IMR-90 (cell line): ENCODE results near the gene TRIM26. TPM values are rescaled to one million over a fixed set of nuclear protein-coding genes. Genes with fewer than 3 reads are reported as not detected.

Source experiments
- ATAC-seq: fragments of 200-7000 bp; cut with Tn5 transposase; 2 replicates; pipeline ENCODE4 v1.9.1; 2020; ENCODE audit warnings: low read depth, mild to moderate bottlenecking, moderate library complexity
- BruUV-seq: library from RNA; stranded (reverse); fragments of 400-500 nt; replicated peaks from 2 replicates; lab custom pipeline; 2021; lab: Mats Ljungman, UMichigan
- CTCF ChIA-PET: fragments of 300-600 bp; formaldehyde crosslinking; extraction: SDS; loops from one replicate; lab custom pipeline; 2021; ENCODE audit warnings: antibody characterized with exemption; lab: Yijun Ruan, JAX
- POLR2A ChIA-PET: fragments of 300-600 bp; sonication (Branson Sonifier 250); formaldehyde crosslinking; loops from one replicate; lab custom pipeline; 2022; ENCODE audit warnings: antibody characterized with exemption; ENCODE audit not compliant: unreplicated experiment; lab: Charles Lee
- DNase-seq: peaks from one replicate; pipeline ENCODE4 v3.0.0; 2013
- H2AFZ ChIP-seq: replicated peaks from 2 replicates; pipeline ENCODE3; 2013; ENCODE audit warnings: low read length, mild to moderate bottlenecking; ENCODE audit not compliant: poor library complexity
- H2AK5ac ChIP-seq: 2 replicates; pipeline ENCODE4 v1.6.1; 2013; ENCODE audit warnings: low read depth, low read length, inconsistent platforms
- H2AK9ac ChIP-seq: replicated peaks from 2 replicates; pipeline ENCODE3; 2013; ENCODE audit warnings: mild to moderate bottlenecking, low read depth, low read length, moderate library complexity; ENCODE audit not compliant: poor library complexity
- H2BK120ac ChIP-seq: 2 replicates; pipeline ENCODE4 v1.6.1; 2013; ENCODE audit warnings: low read depth, low read length, inconsistent platforms
- H2BK15ac ChIP-seq: 3 replicates; pipeline ENCODE4 v1.6.1; 2013; ENCODE audit warnings: low read depth, low read length, inconsistent platforms
- H2BK20ac ChIP-seq: 2 replicates; pipeline ENCODE4 v1.6.1; 2013; ENCODE audit warnings: low read depth, mild to moderate bottlenecking, inconsistent platforms, low read length, moderate library complexity
- H2BK5ac ChIP-seq: 2 replicates; pipeline ENCODE4 v1.6.1; 2013; ENCODE audit warnings: mild to moderate bottlenecking, low read depth, low read length, inconsistent platforms; ENCODE audit not compliant: poor library complexity, severe bottlenecking
- H3K14ac ChIP-seq: replicated peaks from 2 replicates; pipeline ENCODE4 v1.6.1; 2013; ENCODE audit warnings: low read depth, low read length, inconsistent platforms
- H3K18ac ChIP-seq: 2 replicates; pipeline ENCODE4 v1.6.1; 2013; ENCODE audit warnings: low read depth, low read length, control low read depth
- H3K23ac ChIP-seq: 2 replicates; pipeline ENCODE4 v1.6.1; 2013; ENCODE audit warnings: low read depth, low read length, inconsistent platforms
- H3K27ac ChIP-seq: 2 replicates; pipeline ENCODE4 v1.5.1; 2013; ENCODE audit warnings: mild to moderate bottlenecking, control low read depth, low read length; ENCODE audit not compliant: insufficient read depth
- H3K27me3 ChIP-seq: 2 replicates; pipeline ENCODE4 v1.6.1; 2013; ENCODE audit warnings: low read length; ENCODE audit not compliant: control insufficient read depth, insufficient read depth
- H3K36me3 ChIP-seq: 2 replicates; pipeline ENCODE4 v1.6.1; 2013; ENCODE audit warnings: low read length, mixed read lengths; ENCODE audit not compliant: control insufficient read depth, insufficient read depth
- H3K4ac ChIP-seq: 2 replicates; pipeline ENCODE4 v1.6.1; 2013; ENCODE audit warnings: low read depth, low read length, inconsistent platforms
- H3K4me1 ChIP-seq: 2 replicates; pipeline ENCODE4 v1.6.1; 2013; ENCODE audit warnings: low read length, mixed read lengths; ENCODE audit not compliant: control insufficient read depth, insufficient read depth
- H3K4me2 ChIP-seq: 2 replicates; pipeline ENCODE4 v1.6.1; 2013; ENCODE audit warnings: low read depth, mild to moderate bottlenecking, control low read depth, low read length, moderate library complexity
- H3K4me3 ChIP-seq: 2 replicates; pipeline ENCODE4 v1.5.1; 2013; ENCODE audit warnings: low read depth, mild to moderate bottlenecking, control low read depth, low read length, moderate library complexity; ENCODE audit not compliant: insufficient read depth
- H3K56ac ChIP-seq: 2 replicates; pipeline ENCODE4 v1.6.1; 2013; ENCODE audit warnings: low read length, inconsistent platforms; ENCODE audit not compliant: insufficient read depth; ENCODE audit errors: extremely low read depth
- H3K79me1 ChIP-seq, 2 experiments: 2 replicates each; pipeline ENCODE4 v1.6.1; 2013; ENCODE audit warnings: low read length in 2 of 2, inconsistent platforms in 1 of 2, low read depth in 1 of 2
- H3K9ac ChIP-seq: 2 replicates; pipeline ENCODE4 v1.6.1; 2013; ENCODE audit warnings: low read depth, low read length, control low read depth
- H3K9me1 ChIP-seq: 2 replicates; pipeline ENCODE4 v1.6.1; 2013; ENCODE audit warnings: low read length, inconsistent platforms; ENCODE audit not compliant: insufficient read depth
- H3K9me3 ChIP-seq: 2 replicates; pipeline ENCODE4 v1.6.1; 2013; ENCODE audit warnings: low read length; ENCODE audit not compliant: control insufficient read depth, insufficient read depth
- H4K20me1 ChIP-seq: 2 replicates; pipeline ENCODE4 v1.6.1; 2013; ENCODE audit warnings: low read length, inconsistent platforms; ENCODE audit not compliant: insufficient read depth
- H4K5ac ChIP-seq: 2 replicates; pipeline ENCODE4 v1.6.1; 2013; ENCODE audit warnings: mild to moderate bottlenecking, low read depth, low read length, control low read depth
- H4K8ac ChIP-seq, 2 experiments: 2 replicates each; pipeline ENCODE4 v1.6.1; 2013; ENCODE audit warnings: low read depth in 2 of 2, low read length in 2 of 2, control low read depth in 1 of 2, inconsistent platforms in 1 of 2
- H4K91ac ChIP-seq: 2 replicates; pipeline ENCODE4 v1.6.1; 2013; ENCODE audit warnings: low read depth, low read length, inconsistent platforms; ENCODE audit not compliant: insufficient read depth
- BHLHE40 ChIP-seq: fragments of 150-350 bp; IDR thresholded peaks from 2 replicates; pipeline ENCODE4 v1.6.1; 2016; ENCODE audit warnings: mild to moderate bottlenecking, low read depth, low read length
- ELK1 ChIP-seq: fragments of 150-350 bp; IDR thresholded peaks from 2 replicates; pipeline ENCODE4 v1.6.1; 2016; ENCODE audit warnings: low read depth, mild to moderate bottlenecking, low read length, moderate library complexity, borderline replicate concordance
- RAD21 ChIP-seq: IDR thresholded peaks from 2 replicates; pipeline ENCODE4 v1.6.1; 2012; ENCODE audit warnings: low read length, improper control_type of control experiment
- RCOR1 ChIP-seq: IDR thresholded peaks from 2 replicates; pipeline ENCODE4 v1.6.1; 2012; ENCODE audit warnings: mild to moderate bottlenecking, low read length, improper control_type of control experiment; ENCODE audit not compliant: insufficient replicate concordance
- RFX5 ChIP-seq: IDR thresholded peaks from 2 replicates; pipeline ENCODE4 v1.8.0; 2012; ENCODE audit warnings: low read depth, mild to moderate bottlenecking, low read length, moderate library complexity
- WGBS, 2 experiments: methylation state at CpG; one replicate each; pipeline versions ENCODE4 v1.1.5 to v1.1.7; 2013; ENCODE audit warnings: missing lambda C conversion rate in 2 of 2; ENCODE audit not compliant: insufficient read length in 1 of 2; ENCODE audit errors: extremely low coverage in 2 of 2; 5-methylcytosine and 5-hydroxymethylcytosine counted together
- dilution Hi-C: fragments of 300-500 bp; cut with HindIII; formaldehyde crosslinking; loops from one replicate; pipeline ENCODE4 v1.14.3; 2018; ENCODE audit warnings: low sequenced_read_pairs; ENCODE audit not compliant: unreplicated experiment
- in situ Hi-C: fragments of 300-500 bp; cut with MboI; formaldehyde crosslinking; loops from 3 replicates; pipeline ENCODE4 v1.14.3; 2019; ENCODE audit warnings: low sequenced_read_pairs, inconsistent platforms, mixed read lengths
- intact Hi-C: fragments of 100-400 bp; cut with micrococcal nuclease; formaldehyde crosslinking; loops from 2 replicates; pipeline ENCODE4 v1.10.0; 2022
- polyA plus RNA-seq, 3 experiments: library from polyadenylated mRNA; depleted of rRNA; stranded (reverse); fragments of >200 nt; gene quantifications; 2 replicates each; pipeline ENCODE4 v1.2.3, GENCODE V29; 2012; ENCODE audit warnings: low replicate concordance in 1 of 3
- total RNA-seq: library from RNA; depleted of rRNA; stranded (reverse); fragments of >200 nt; gene quantifications from 2 replicates; pipeline ENCODE4 v1.2.3, GENCODE V29; 2012

Gene TRIM26
- total and polyA plus RNA-seq, 2 of the 4 experiments (the other 2 are of a cell fraction): 22.6 to 23.8 TPM

GRCh38 chr6:30211899-30212298 is 1.3 kb downstream of the TRIM26 start:
- H2BK15ac ChIP-seq: no peak overlapping the region
- no peak overlapping the region for H4K8ac ChIP-seq
- no peak overlapping the region for H4K91ac ChIP-seq
- no peak overlapping the region for H2BK20ac ChIP-seq
- peaks cover 31% of the 10 kb centered on the region for H4K20me1 ChIP-seq
- peaks cover 41 to 57% of the 10 kb centered on the region in 2 experiments for H3K79me1 ChIP-seq
- in situ Hi-C loops: no loop called here
- dilution Hi-C loops: no loop called here
- H3K14ac ChIP-seq: peak overlapping the region; percentile 43; the same call in 1 of the 2 replicates
- no peak overlapping the region for H2BK5ac ChIP-seq
- intact Hi-C loops: no loop called here
- no peaks in the 10 kb centered on the region for H3K36me3 ChIP-seq
- no peaks in the 10 kb centered on the region for H3K9me3 ChIP-seq
- DNase-seq (no peak), ATAC-seq (no peak)
- peak overlapping the region; percentile 4; the same call in 1 of the 2 replicates for H3K4me3 ChIP-seq
- POLR2A ChIA-PET: interaction anchor here (0.7 kb wide), 1 partner anchor 47 kb away, joined by 3 read pairs; no protein-coding TSS in a partner anchor
- 0 out of 2 replicates have a peak overlapping the region, but pooled peaks have one; percentile 10 for H3K56ac ChIP-seq
- H3K23ac ChIP-seq: peak overlapping the region; percentile 11; the same call in 1 of the 2 replicates
- CTCF ChIA-PET: no interaction called here
- H4K5ac ChIP-seq: no peak overlapping the region
- H2AFZ ChIP-seq: no peak overlapping the region
- no peak overlapping the region for H2AK5ac ChIP-seq
- WGBS, 2 experiments: no CpG with 5 or more reads among the region's 3 CpGs
- BruUV-seq: no TSS peak
- no peak overlapping the region for H3K18ac ChIP-seq
- H3K9me1 ChIP-seq: peaks cover 11% of the 10 kb centered on the region
- H3K27ac ChIP-seq: no peak overlapping the region
- H2BK120ac ChIP-seq: no peak overlapping the region
- no peak overlapping the region for H2AK9ac ChIP-seq
- H3K4ac ChIP-seq: no peak overlapping the region
- no peaks in the 10 kb centered on the region for H3K27me3 ChIP-seq
- peak overlapping the region; percentile 77 for H3K4me2 ChIP-seq
- TF ChIP-seq RCOR1 (no peak), BHLHE40 (no peak), RAD21 (no peak), RFX5 (no peak), ELK1 (no peak)
- H3K4me1 ChIP-seq: peaks cover 9% of the 10 kb centered on the region
- H3K9ac ChIP-seq: peak overlapping the region; percentile 14; the same call in 1 of the 2 replicates
